ENCODE data around the gene CCR9.

CCR9 gene

DNA sequence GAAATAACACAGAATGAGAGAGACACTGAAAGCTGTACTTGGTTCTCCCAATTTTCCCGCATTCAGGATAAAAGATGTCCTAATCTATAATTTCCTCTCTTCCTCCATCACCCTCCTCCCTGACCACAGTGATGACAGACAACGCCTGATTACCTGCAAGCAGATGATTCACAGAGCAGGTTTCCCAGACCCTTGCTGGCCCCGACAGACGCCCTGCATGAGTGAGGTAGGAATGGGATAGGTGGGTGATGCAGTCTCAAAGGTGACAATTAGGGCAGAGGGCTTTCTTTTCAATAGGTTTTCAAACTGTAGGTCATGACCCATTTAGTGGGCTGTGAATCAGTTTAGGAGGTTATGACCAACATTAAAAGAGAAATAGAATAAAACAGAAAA, 51.7 kb downstream of the CCR9 start:
- DNase-seq (ENCODE audit: low read depth): no peak

DNA sequence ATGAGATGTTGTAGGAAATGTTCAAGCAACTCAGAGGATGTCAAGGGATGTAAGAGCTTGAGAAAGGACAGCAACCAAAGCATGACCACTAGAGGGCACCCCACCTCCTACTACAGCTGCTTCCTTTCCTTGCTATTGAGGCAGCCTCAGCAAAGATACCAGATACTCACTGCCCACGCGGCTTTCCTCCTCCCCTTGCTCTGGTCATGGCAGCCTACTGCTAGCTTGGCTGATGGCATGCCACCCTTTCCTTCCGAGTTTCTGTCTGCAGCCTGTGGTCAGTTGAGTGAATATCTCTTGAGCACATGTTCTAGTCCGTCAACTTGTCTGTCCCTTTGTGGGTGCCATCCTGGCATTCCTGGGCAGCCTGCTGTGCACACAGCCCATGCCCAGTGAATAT, 52.5 kb downstream of the CCR9 start:
- peak; percentile 68 for DNase-seq (ENCODE audit: low read depth)

DNA sequence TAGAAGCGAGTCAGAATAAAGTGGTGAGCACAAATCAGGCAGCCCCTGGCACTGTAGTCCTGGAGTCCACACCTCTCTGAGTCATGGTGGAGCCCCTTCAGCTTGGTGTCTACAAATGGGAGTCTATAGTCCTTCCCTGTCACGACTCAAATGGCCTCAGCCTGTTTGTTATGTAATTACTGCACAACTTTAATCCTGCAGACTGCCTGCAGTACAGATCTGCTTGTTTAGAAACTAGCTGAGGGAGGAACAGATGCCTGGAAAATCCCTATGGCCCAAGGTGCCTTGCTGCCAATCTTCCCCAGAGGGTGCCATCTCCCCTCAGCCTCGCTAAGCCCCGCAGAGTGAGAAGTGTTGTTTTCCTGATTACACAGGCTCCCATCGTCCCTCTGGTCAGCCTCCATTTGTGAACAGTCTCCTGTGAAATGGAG, 53.0 kb downstream of the CCR9 start:
- no peak for DNase-seq (ENCODE audit: low read depth)

DNA sequence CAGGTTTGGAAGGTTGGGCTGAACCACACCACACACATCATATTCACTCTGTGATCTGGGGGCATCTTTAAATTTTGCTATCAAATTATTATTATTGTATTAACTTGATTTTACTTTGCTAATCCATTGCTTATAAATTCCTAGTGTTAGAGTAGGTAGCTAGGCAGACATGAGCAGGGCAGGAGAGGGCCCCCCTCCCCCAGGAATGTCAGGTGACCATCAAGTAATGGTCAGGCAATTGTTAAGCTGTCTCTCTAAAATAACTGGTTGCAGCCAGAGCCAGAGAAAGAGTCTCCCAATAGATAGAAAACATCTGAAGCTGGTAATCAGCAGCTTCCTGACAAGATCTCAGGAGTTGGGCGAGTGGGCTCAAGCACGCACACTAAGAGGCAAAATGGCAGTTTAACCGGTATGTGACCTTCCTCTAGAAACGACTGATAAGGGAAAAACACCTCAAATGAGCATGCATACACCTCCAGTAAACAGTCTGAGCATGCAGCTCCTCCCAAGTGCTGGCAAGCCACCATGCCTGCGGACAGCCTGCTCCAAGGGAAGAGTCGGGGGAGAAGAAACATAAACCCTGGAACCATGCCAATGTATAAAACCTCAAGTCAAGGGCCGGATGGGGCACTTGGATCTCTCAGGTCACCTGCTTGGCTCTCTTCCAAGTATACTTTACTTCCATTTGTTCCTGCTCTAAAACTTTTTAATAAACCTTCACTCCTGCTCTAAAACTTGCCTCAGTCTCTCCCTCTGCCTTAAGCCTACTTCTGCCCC, 53.8 kb downstream of the CCR9 start:
- no peak for DNase-seq (ENCODE audit: low read depth)

DNA sequence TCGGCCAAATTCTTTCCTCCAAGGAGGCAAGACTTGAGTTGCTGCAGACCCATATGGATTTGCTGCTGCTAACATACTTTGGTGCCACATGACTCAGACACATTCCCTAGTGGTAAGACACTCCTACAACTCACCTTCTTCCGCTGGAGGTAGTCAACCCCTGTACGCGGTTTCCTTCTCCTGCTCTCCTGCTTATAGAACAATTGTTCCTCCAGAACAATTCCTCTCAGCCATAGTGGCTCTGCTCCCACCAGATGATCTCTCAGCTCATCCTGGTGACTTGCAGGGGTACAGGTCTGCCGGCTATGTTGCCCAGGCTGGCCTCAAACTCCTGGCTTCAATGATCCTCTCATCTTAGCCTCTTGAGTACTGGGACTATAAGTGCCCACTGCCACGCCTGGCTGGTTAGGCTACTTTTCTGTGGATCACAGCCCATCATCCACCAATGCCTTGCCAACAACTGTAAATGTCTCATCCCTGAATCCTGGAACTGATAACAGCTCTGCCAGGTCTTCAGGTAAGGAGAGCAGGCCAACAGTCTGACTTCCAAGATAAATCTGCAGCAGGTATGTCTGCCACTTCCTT, 54.5 kb downstream of the CCR9 start:
- no peak for DNase-seq (ENCODE audit: low read depth)

DNA sequence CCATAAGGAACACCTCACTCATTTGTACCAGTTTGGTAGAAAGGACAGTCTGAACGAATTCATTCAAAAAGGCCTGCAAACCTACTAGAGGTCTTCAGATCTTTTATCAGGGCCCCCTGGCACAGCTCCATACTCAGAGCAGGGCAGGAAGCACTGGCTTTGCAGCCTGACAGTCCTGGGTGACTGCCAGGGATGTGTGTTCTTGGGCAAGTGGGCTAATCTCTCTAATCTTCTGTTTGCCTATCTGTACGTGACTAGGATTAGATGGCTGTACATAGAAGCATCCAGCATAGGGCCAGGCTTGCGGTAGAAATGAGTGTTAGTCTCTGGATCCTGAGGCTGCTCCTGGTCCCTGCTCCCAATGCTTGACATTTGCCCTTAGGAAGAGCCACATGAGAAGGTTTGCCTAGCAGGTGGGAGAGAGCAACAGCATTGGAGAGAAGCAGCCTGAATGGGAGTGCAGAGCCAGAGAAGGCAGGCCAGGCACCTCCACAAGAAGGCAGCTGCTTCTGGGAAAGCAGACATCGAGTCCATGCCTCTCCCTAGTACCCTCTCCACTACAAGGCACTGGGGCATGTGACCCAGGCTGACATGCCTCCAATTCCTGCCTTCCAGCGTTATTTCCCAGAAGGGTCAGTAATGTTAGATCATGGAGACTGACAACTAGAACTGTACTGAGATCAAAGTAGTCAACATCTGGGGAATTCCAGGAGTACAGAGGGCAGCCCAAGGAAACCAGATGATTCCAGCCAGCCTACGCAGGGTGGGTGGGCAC, 55.9 kb downstream of the CCR9 start:
- DNase-seq (ENCODE audit: low read depth): no peak

DNA sequence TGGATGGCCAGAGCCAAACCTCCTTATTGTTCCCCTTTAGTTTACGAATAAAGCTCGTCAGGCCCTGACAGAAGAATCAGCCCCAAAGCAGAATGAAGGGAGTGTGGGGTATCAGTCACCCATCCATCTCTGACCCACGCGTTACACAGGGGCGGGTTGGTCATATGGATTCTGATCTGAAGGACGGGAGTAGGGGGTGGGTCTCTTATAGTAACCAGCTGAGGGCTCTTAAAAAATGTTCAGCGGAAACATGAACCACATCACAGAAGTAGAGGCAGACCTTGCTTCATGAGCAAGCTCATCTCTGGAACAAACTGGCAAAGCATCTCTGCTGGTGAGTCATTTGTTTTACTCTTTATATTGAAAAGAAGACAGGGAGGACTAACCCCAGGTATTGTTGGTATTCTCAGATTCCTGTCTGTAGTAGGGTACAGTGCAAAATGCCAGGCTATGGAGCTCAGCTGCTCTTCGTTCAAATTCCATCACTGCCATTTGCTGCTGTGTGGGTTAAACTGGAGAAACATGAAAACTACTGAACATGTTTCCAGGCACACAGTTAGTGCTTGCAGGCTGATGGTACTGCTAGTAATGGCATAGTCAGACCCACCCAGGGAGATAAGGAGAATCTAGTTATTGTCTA, 57.0 kb downstream of the CCR9 start, which contains the start of gene CXCR6:
Gene CXCR6, plus strand, starts transcription at position 258 of the 640 bp plus-strand sequence. CDS start 3,018 bp downstream, outside the sequence.
- no peak for DNase-seq (ENCODE audit: low read depth)

DNA sequence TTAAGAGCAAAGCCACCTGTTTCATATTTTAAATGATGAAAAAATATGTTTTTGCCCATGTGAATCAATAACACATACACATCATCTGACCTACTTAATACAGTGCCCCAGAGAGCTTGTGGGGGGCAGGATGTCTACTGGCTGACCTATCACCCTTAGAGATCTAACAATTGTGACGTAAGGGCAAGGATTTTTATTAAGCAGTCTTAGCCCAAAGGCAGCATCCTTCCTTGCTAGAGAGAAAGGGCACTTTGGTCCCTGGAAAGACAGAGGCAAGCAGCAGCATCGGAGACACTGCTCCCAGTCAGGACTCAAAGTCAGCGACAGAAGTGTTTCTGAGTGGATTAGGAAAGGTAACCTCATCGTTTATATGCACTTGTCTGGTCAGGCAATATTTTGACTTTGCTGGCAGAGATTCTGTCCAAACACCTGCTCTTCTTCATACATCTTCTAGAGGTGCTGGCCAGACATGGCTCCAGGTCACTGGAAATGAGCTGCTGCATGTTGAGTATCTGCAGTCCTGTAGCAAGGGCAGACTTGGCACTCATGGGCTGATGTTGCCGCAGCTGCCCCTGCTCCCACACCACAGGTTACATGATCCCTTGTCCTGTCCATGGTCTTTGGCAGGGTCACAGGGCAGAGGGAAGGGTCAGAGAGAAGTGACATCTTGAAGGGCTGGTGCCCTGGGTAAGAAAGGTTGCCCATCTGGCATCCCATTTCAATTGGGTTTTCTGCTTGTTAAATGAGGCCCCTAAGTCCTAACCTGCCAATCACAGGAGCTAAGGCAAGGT, 58.7 kb downstream of the CCR9 start:
- DNase-seq (ENCODE audit: low read depth): no peak

DNA sequence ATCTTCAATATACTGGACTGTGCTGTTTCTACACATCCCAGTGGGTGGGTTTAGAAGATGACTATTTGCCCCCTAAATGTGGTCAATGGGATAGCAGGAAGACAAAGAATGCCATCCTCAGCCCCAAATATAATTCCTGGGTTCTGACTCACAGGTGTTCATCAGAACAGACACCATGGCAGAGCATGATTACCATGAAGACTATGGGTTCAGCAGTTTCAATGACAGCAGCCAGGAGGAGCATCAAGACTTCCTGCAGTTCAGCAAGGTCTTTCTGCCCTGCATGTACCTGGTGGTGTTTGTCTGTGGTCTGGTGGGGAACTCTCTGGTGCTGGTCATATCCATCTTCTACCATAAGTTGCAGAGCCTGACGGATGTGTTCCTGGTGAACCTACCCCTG, 60.0 kb downstream of the CCR9 start:
- DNase-seq (ENCODE audit: low read depth): no peak

DNA sequence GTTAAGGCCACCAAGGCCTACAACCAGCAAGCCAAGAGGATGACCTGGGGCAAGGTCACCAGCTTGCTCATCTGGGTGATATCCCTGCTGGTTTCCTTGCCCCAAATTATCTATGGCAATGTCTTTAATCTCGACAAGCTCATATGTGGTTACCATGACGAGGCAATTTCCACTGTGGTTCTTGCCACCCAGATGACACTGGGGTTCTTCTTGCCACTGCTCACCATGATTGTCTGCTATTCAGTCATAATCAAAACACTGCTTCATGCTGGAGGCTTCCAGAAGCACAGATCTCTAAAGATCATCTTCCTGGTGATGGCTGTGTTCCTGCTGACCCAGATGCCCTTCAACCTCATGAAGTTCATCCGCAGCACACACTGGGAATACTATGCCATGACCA, 60.5 kb downstream of the CCR9 start:
- no peak for DNase-seq (ENCODE audit: low read depth)

DNA sequence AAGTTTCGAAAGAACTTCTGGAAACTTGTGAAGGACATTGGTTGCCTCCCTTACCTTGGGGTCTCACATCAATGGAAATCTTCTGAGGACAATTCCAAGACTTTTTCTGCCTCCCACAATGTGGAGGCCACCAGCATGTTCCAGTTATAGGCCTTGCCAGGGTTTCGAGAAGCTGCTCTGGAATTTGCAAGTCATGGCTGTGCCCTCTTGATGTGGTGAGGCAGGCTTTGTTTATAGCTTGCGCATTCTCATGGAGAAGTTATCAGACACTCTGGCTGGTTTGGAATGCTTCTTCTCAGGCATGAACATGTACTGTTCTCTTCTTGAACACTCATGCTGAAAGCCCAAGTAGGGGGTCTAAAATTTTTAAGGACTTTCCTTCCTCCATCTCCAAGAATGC, 61.0 kb downstream of the CCR9 start:
- DNase-seq (ENCODE audit: low read depth): no peak

DNA sequence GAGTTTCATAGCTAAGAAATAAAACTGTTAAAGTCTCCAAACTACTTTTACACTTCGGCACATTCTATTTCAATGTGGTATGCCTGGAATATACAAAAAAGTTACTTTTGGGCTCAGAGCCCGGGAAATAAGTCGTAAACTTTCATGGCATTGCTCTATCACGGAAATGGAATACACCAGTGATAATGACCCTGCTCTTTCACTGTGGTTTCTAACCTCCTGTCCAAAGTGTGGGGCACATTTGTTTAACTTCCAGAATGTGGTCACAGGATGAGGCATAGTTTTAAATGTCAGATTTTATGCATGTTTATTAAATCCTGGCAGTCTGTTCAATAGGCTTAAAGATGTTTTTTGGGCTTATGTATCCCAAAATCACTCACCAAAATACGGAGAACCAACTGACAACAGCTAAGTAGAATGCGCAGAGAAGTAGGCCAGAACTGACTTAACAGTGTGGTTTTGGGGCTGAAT, 62.0 kb downstream of the CCR9 start:
- no peak for DNase-seq (ENCODE audit: low read depth)

DNA sequence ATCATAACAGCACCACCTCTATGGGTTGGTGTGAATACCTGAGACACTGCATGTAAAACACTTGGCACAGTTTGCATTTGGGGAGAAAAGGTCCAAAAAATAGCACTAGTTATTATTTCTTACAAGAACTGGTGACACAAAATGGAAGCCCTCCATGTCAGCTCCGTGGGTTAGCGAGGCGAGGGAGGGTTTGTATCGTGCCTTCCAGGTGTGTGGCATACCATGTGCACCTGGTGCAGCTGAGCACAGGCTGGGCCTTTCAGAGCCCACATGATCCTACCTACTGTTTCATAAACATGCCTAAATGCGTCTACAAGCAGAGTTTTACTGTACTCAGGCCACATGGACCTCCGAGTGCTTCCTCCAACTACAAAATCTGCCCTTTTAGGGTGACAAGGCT, 62.5 kb downstream of the CCR9 start:
- DNase-seq (ENCODE audit: low read depth): no peak

DNA sequence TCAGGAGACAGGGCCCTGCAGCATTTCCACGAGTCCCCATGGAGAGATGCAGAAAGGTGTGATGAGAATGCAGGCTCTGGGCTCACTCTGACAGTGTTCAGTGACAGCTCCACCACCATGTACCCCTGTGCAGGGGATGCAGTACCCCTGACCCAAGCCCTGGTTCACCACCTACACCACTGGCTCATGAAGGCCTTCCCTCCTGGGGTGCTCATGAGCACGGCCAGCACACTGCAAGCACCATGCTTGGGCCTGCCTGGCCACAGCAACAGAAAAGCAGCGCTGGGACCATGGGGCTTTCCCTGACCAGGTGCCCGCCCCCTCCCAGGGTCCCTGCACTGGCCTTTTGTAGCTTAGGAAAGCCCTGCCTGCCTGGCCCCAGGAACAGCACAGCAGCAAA, 63.1 kb downstream of the CCR9 start:
- no peak for DNase-seq (ENCODE audit: low read depth)

DNA sequence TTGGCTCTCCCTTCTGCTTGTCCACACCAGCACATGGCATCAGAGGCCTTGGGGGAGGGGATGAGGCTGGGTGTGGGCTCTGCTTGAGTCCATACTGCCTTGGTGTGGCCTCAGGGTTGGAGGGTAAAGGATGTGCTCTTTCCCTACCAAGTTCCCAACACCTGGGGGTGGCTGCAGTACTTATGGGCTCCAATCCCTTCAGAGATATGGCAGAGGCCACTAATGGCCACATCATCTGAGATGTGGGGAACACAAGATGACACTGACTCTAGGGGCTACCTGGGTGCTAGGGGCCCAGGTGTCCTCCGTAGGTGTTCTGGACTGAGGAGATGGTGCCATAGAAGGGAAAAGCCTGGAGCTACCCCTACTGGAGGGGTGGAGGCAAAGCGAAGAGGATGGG, 63.8 kb downstream of the CCR9 start:
- no peak for DNase-seq (ENCODE audit: low read depth)

DNA sequence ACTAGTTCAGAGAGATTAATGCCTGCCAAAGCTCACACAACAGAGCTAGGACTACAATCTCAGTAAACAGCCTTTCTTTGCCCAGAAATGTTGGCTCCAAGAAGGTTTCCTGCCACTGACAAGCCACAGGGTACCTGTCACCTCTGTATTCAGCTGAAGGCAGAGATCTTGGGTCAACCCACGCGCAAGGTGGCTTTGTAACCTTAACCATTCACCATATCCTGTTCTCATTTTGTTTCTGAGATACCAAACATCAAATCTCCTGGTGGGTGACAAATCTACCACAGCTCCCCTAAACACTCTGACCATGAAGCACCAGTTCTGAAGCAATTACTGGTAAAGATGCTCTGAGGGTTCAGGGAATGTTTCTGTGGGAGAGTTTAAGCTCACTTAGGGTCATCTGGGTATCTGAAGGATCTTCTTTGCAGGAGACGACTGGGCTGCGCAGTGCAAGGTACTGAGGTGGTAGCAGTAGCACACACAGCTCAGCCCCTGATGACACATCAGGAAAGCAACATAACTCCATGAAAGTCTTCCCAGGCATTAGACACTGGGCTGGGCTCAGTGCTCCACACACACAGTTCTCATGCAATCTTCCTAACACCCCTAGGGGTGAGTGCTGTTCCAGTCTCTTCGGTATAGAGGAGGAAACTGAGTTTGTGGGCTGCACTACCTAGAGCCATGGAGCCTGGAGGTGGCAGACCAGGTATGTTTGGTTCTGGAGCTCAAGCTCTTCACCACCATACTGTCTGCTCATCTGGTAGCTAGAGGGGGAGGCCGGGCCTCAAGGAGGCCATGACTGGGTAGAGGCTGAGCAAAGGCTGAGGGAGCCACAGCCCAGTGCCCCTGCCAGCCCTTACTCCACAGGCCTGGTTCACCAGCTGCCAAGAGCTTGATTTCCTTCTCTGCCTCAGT, 64.6 kb downstream of the CCR9 start:
- DNase-seq (ENCODE audit: low read depth): peak; percentile 33

DNA sequence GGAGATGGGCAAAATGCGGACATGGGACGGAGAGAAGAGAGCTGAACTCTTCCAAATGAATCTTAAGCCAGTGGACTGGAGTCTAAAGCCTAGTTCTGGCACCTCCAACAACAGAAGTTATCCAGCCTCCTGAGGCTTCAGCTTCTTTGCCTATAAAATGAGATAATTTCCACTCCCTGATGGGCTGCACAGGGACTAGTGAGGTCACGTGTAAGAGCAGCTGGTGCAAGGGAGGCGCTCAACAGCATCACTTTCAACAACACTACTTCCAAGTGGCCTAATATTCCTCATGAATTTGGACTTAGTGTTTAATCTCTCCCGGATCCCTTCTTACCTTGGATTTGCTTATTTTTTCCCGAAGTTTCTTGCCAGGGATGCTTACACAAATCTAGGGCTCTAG, 65.6 kb downstream of the CCR9 start:
- no peak for DNase-seq (ENCODE audit: low read depth)

DNA sequence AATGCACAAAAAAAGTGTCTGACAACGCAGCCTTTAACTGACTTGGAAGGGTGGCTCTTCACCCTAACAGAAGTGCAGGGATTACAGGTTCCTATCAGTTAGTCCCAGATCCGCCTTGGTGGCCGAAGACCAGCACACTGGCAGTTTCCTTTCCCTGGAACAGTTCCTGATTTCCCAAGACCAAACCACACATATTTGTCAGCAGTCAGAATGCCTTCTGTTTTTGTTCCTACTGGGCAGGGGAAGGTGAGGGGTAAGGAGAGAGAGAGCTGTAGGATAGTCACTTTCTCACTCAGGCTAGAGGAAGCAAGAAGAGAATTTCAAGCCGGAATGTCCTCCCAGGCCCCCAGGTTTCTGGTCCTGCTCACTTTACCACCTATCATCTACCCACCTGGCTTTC, 66.1 kb downstream of the CCR9 start:
- DNase-seq (ENCODE audit: low read depth): no peak
